Suprapubic skin (tissue), 4 donors: Measurements from ENCODE around the gene MYOC. TPM values are rescaled to one million over a fixed set of nuclear protein-coding genes. Genes with fewer than 3 reads are reported as not detected.
"Not testable (repeated sequence)": the region's sequence is repeated elsewhere in the genome, so short reads cannot be mapped to it uniquely, and the experiment has no call there.

Source experiments
- DNase-seq, 2 donors: peaks; one replicate each; pipeline ENCODE4 v3.0.0-alpha.2; 2019; ENCODE audit warnings: low spot score in 2 of 2
- H3K27ac ChIP-seq: fragments of 200-600 bp; sonication (generic); one replicate; pipeline ENCODE4 v1.5.1; 2019
- H3K27me3 ChIP-seq: fragments of 200-600 bp; sonication (generic); one replicate; pipeline ENCODE4 v1.5.1; 2019
- H3K36me3 ChIP-seq: fragments of 200-600 bp; sonication (generic); one replicate; pipeline ENCODE4 v1.5.1; 2019
- H3K4me1 ChIP-seq: fragments of 200-600 bp; sonication (generic); one replicate; pipeline ENCODE4 v1.5.1; 2019
- H3K4me3 ChIP-seq: fragments of 200-600 bp; sonication (generic); one replicate; pipeline ENCODE4 v1.5.1; 2019; ENCODE audit warnings: mild to moderate bottlenecking
- H3K9me3 ChIP-seq: fragments of 200-600 bp; sonication (generic); one replicate; pipeline ENCODE4 v1.5.1; 2019
- CTCF ChIP-seq, 2 donors: fragments of 200-600 bp in 1 of 2; fragments of 450-650 bp in 1 of 2; sonication (generic) in 1 of 2; IDR thresholded peaks; one replicate each; pipeline ENCODE4 v1.5.1; 2016 to 2019; ENCODE audit warnings: antibody characterized with exemption in 2 of 2, mild to moderate bottlenecking in 1 of 2, moderate library complexity in 1 of 2
- EP300 ChIP-seq: sonication (generic); formaldehyde crosslinking; IDR thresholded peaks from one replicate; pipeline ENCODE4 v1.6.1; 2017; ENCODE audit warnings: antibody characterized with exemption
- POLR2A ChIP-seq, 2 donors: fragments of 450-650 bp; IDR thresholded peaks; one replicate each; pipeline ENCODE4 v1.6.1; 2017; ENCODE audit warnings: antibody characterized with exemption in 2 of 2, mild to moderate bottlenecking in 2 of 2, moderate library complexity in 2 of 2
- POLR2AphosphoS5 ChIP-seq, 3 donors: sonication (generic); formaldehyde crosslinking; IDR thresholded peaks; one replicate each; pipeline ENCODE4 v1.6.1; 2017; ENCODE audit warnings: antibody characterized with exemption in 3 of 3
- WGBS: methylation state at CpG from one replicate; pipeline ENCODE4 v1.1.5; 2018; 5-methylcytosine and 5-hydroxymethylcytosine counted together
- total RNA-seq, 4 donors: library from RNA; depleted of rRNA; stranded (reverse); fragments of >200 nt; gene quantifications; one replicate each; pipeline ENCODE4 v1.1.0, GENCODE V29; 2016

The MYOC gene
- total RNA-seq, 4 donors from 2014 or later, result 0.34 to 3.1 (median 1.2) TPM

- no peak overlapping the region for H3K27ac ChIP-seq
- no peaks in the 10 kb centered on the region for H3K4me1 ChIP-seq
- no peaks in the 10 kb centered on the region for H3K36me3 ChIP-seq
- H3K9me3 ChIP-seq, result no peaks in the 10 kb centered on the region
- no peak overlapping the region for H3K4me3 ChIP-seq
- no peak for TF ChIP-seq POLR2A (IDR thresholded peaks at IDR 0.05)
- no peak for TF ChIP-seq POLR2AphosphoS5 (IDR thresholded peaks at IDR 0.05)
- no peak for TF ChIP-seq CTCF (IDR thresholded peaks at IDR 0.05)
- TF ChIP-seq EP300, result no peak
- WGBS, result 83% methylated on average over 2 of the region's 2 CpGs
- no peaks in the 10 kb centered on the region for H3K27me3 ChIP-seq
- no peak for DNase-seq
Observed at GRCh38 chr1:171611306-171611705, 41.2 kb downstream of the MYOC start.

- no peak for TF ChIP-seq CTCF (IDR thresholded peaks at IDR 0.05)
- TF ChIP-seq EP300, result no peak
- TF ChIP-seq POLR2AphosphoS5 (IDR thresholded peaks at IDR 0.05), result no peak
- TF ChIP-seq POLR2A (IDR thresholded peaks at IDR 0.05), result no peak
- Histone ChIP-seq H3K4me1 (no peaks in the 10 kb centered on the region), H3K27ac (no peak overlapping the region), H3K27me3 (no peaks in the 10 kb centered on the region), H3K9me3 (no peaks in the 10 kb centered on the region), H3K36me3 (no peaks in the 10 kb centered on the region), H3K4me3 (no peak overlapping the region)
- 79% methylated on average over 2 of the region's 2 CpGs for WGBS
- DNase-seq, result no peak
Observed at GRCh38 chr1:171610385-171610784, 42.1 kb downstream of the MYOC start.

DNA sequence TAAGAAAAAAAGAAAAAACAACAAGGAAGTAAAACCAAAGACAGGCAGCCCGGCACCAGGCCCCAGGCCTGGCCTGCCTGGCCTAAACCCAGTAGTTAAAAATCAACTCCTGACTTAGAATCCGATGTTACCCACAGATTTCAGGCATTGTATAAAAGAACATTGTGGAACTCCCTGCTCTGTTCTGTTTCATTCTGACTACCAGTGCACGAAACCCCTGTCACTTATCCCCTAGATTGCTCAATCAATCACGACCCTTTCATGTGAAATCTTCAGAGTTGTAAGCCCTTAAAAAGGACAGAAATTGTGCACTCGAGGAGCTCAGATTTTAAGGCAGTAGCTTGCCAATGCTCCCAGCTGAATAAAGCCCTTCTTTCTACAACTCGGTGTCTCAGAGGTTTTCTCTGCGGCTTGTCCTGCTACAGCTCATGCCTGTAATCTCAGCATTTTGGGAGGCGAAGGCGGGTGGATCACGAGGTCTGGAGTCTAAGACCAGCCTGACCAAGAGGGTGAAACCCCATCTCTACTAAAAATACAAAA is 46.0 kb downstream of the MYOC start:
- DNase-seq, result no peak
- TF ChIP-seq EP300 (no peak), POLR2A (IDR thresholded peaks at IDR 0.05) (no peak), POLR2AphosphoS5 (IDR thresholded peaks at IDR 0.05) (no peak), CTCF (IDR thresholded peaks at IDR 0.05) (no peak)
- no peaks in the 10 kb centered on the region for H3K36me3 ChIP-seq
- H3K27ac ChIP-seq, result no peak overlapping the region
- no peaks in the 10 kb centered on the region for H3K27me3 ChIP-seq
- no peaks in the 10 kb centered on the region for H3K4me1 ChIP-seq
- 79% methylated on average over 10 of the region's 10 CpGs for WGBS
- H3K9me3 ChIP-seq, result no peaks in the 10 kb centered on the region
- no peak overlapping the region for H3K4me3 ChIP-seq

DNA sequence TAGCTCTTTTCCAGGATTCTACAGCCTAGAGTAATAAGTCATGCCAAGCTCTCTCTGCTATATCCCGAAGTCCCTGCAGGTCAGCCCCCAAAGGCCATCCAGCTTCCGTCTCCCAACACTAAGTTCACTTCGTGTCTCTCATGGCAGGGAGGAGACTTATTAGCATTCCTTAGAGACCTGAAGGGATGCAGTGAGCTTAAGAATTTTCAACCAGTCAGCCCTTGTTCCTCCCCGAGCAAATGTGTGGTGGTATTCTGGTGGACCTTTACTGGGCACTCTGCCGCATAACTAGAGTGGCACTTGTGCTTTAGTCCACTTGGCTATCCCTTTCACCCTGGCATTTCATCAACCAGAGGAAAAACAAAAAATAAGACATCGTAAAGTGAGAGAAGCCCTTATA is 49.4 kb downstream of the MYOC start:
- H3K36me3 ChIP-seq, H3K27ac ChIP-seq, H3K4me1 ChIP-seq, H3K4me3 ChIP-seq, DNase-seq, H3K27me3 ChIP-seq, H3K9me3 ChIP-seq: not testable (repeated sequence)
- WGBS, result 79% methylated on average over 6 of the region's 6 CpGs

DNA sequence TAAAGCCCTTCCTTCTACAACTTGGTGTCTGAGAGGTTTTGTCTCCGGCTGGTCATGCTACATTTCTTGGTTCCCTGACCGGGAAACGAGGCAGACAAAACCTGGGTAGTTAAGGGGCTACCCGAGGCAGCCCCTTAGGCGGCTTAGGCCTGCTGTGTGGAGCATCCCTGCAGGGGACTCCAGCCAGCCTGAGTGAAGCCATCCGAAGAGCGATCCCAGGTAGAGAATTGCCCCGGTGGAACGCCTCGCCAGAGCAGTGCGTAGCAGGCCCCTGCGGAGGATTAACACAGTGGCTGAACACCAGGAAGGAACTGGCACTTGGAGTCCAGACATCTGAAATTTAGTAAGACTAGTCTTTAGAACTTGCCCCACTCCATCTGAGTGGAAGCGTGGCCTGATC is 51.6 kb downstream of the MYOC start:
- H3K9me3 ChIP-seq, result no peaks in the 10 kb centered on the region
- no peak overlapping the region for H3K4me3 ChIP-seq
- no peak overlapping the region for H3K27ac ChIP-seq
- H3K27me3 ChIP-seq, result no peaks in the 10 kb centered on the region
- no peaks in the 10 kb centered on the region for H3K36me3 ChIP-seq
- WGBS, result 88% methylated on average over 13 of the region's 13 CpGs
- no peak for TF ChIP-seq POLR2A (IDR thresholded peaks at IDR 0.05)
- TF ChIP-seq POLR2AphosphoS5 (IDR thresholded peaks at IDR 0.05), result no peak
- TF ChIP-seq EP300, result no peak
- no peak for TF ChIP-seq CTCF (IDR thresholded peaks at IDR 0.05)
- no peak for DNase-seq
- H3K4me1 ChIP-seq, result no peaks in the 10 kb centered on the region

DNA sequence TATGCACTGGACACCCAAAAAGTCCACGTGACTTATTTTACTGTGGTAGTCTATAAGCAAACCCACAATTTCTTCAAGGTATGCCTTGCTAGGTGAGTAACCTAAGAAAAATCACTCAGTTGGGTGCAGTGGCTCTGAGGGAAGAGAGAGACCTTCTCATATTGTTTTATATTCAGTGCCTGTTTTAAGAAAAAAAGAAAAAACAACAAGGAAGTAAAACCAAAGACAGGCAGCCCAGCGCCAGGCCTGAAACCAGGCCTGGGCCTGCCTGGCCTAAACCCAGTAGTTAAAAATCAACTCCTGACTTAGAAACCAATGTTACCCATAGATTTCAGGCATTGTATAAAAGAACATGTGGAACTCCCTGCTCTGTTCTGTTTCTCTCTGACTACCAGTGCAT is 52.2 kb downstream of the MYOC start:
- H3K27ac ChIP-seq, H3K9me3 ChIP-seq: not testable (repeated sequence)
- 95% methylated on average over 2 of the region's 2 CpGs for WGBS

More for the DNA sequence above, 52.2 kb downstream of the MYOC start:
- not testable (repeated sequence) for H3K4me1 ChIP-seq, H3K4me3 ChIP-seq, H3K36me3 ChIP-seq, H3K27me3 ChIP-seq, DNase-seq
